ENCODE measurements around the gene MAL.

The MAL gene

GRCh38 chr2:95016616-95017015, 8.9 kb upstream of the MAL start:
- DNase-seq (ENCODE audit: low spot score), result no peak

- DNase-seq (ENCODE audit: low spot score), result no peak
Measured at GRCh38 chr2:95017071-95017501, 8.4 kb upstream of the MAL start.

- no peak for DNase-seq (ENCODE audit: low spot score)
Measured at GRCh38 chr2:95017836-95018235, 7.7 kb upstream of the MAL start.

GRCh38 chr2:95018301-95018700, 7.2 kb upstream of the MAL start:
- no peak for DNase-seq (ENCODE audit: low spot score)

- no peak for DNase-seq (ENCODE audit: low spot score)
Measured at GRCh38 chr2:95018861-95019550, 6.5 kb upstream of the MAL start.

- DNase-seq (ENCODE audit: low spot score), result no peak
Measured at GRCh38 chr2:95019572-95019971, 5.9 kb upstream of the MAL start.

GRCh38 chr2:95020275-95021022, 5.1 kb upstream of the MAL start:
- no peak for DNase-seq (ENCODE audit: low spot score)

GRCh38 chr2:95021023-95021416, 4.5 kb upstream of the MAL start:
- no peak for DNase-seq (ENCODE audit: low spot score)

GRCh38 chr2:95021847-95022246, 3.7 kb upstream of the MAL start:
- no peak for DNase-seq (ENCODE audit: low spot score)

- peak; percentile 68 for DNase-seq (ENCODE audit: low spot score)
Measured at GRCh38 chr2:95022309-95023221, 2.9 kb upstream of the MAL start.

GRCh38 chr2:95023222-95023597, 2.3 kb upstream of the MAL start:
- peak; percentile 29 for DNase-seq (ENCODE audit: low spot score)

- DNase-seq (ENCODE audit: low spot score), result no peak
Measured at GRCh38 chr2:95024371-95024770, 1.1 kb upstream of the MAL start.

- no peak for DNase-seq (ENCODE audit: low spot score)
Measured at GRCh38 chr2:95024960-95025405, 525 bp upstream of the MAL start.

GRCh38 chr2:95026471-95027368, 1.2 kb downstream of the MAL start:
- no peak for DNase-seq (ENCODE audit: low spot score)

- no peak for DNase-seq (ENCODE audit: low spot score)
Measured at GRCh38 chr2:95027369-95027720, 1.8 kb downstream of the MAL start.

GRCh38 chr2:95029898-95030341, 4.4 kb downstream of the MAL start:
- no peak for DNase-seq (ENCODE audit: low spot score)

- DNase-seq (ENCODE audit: low spot score), result no peak
Measured at GRCh38 chr2:95030496-95030895, 5.0 kb downstream of the MAL start.

GRCh38 chr2:95031076-95031725, 5.7 kb downstream of the MAL start:
- no peak for DNase-seq (ENCODE audit: low spot score)

GRCh38 chr2:95031726-95032116, 6.2 kb downstream of the MAL start:
- DNase-seq (ENCODE audit: low spot score), result no peak

- DNase-seq (ENCODE audit: low spot score), result no peak
Measured at GRCh38 chr2:95032341-95032740, 6.8 kb downstream of the MAL start.
